ENCODE results near the gene NKPD1. TPM values are rescaled to one million over a fixed set of nuclear protein-coding genes. Genes with fewer than 3 reads are reported as not detected.
A peak's percentile ranks its signal among the peaks of the same experiment; 100 is the strongest.

The NKPD1 gene
- total RNA-seq, result 1 to 10 TPM in 2 of 3 donors, under 1 TPM in 1; 0.16 to 1.3 (median 1.0) TPM

GRCh38 chr19:45160870-45161737 is at the start of gene NKPD1:
Gene NKPD1, minus strand, starts transcription at chr19:45160982. Its CDS starts 832 bp downstream, at chr19:45160150.
- peak; percentile 72 to 86 for DNase-seq (ENCODE audit: low spot score in 2 of 2)
- Histone ChIP-seq H3K4me3 (peak within 1 kb of the TSS in 2 of 3 donors; percentile 37 to 47), H3K9me3 (no peaks in the 10 kb centered on the region), H3K4me1 (peaks cover 11 to 16% of the 10 kb centered on the region in 2 donors), H3K27ac (peak within 1 kb of the TSS; percentile 50 to 51), H3K36me3 (no peaks in the 10 kb centered on the region), H3K27me3 (peaks cover 0 to 7% of the 10 kb centered on the region in 2 donors)
- TF ChIP-seq POLR2AphosphoS5 (IDR thresholded peaks at IDR 0.05) (no peak), POLR2A (IDR thresholded peaks at IDR 0.05) (no peak), CTCF (IDR thresholded peaks at IDR 0.05) (no peak)
- intact Hi-C loops (cut with DNase I; ENCODE audit: low total_unique reads), result no loop called here

GRCh38 chr19:45206328-45206727 is 45.5 kb upstream of the NKPD1 start:
- intact Hi-C loops (cut with DNase I; ENCODE audit: low total_unique reads), result no loop called here
- Histone ChIP-seq H3K27ac (no peak overlapping the region), H3K4me1 (no peaks in the 10 kb centered on the region), H3K4me3 (no peak overlapping the region), H3K36me3 (no peaks in the 10 kb centered on the region), H3K27me3 (no peaks in the 10 kb centered on the region), H3K9me3 (no peaks in the 10 kb centered on the region)
- TF ChIP-seq CTCF (IDR thresholded peaks at IDR 0.05) (no peak), POLR2A (IDR thresholded peaks at IDR 0.05) (no peak), POLR2AphosphoS5 (IDR thresholded peaks at IDR 0.05) (no peak)
- DNase-seq (ENCODE audit: low spot score in 2 of 2), result no peak

GRCh38 chr19:45205810-45206209 is 45.0 kb upstream of the NKPD1 start:
- Histone ChIP-seq H3K27ac (no peak overlapping the region), H3K36me3 (no peaks in the 10 kb centered on the region), H3K9me3 (no peaks in the 10 kb centered on the region), H3K27me3 (no peaks in the 10 kb centered on the region), H3K4me3 (no peak overlapping the region), H3K4me1 (no peaks in the 10 kb centered on the region)
- TF ChIP-seq POLR2A (IDR thresholded peaks at IDR 0.05), result no peak
- TF ChIP-seq POLR2AphosphoS5 (IDR thresholded peaks at IDR 0.05), result no peak
- TF ChIP-seq CTCF (IDR thresholded peaks at IDR 0.05), result no peak
- intact Hi-C loops (cut with DNase I; ENCODE audit: low total_unique reads), result no loop called here
- DNase-seq (ENCODE audit: low spot score in 2 of 2), result no peak

GRCh38 chr19:45202637-45203036 is 41.9 kb upstream of the NKPD1 start:
- Histone ChIP-seq H3K27ac (peak overlapping the region; percentile 58 to 65), H3K27me3 (no peaks in the 10 kb centered on the region), H3K4me1 (no peaks in the 10 kb centered on the region), H3K4me3 (no peak overlapping the region), H3K9me3 (no peaks in the 10 kb centered on the region), H3K36me3 (no peaks in the 10 kb centered on the region)
- intact Hi-C loops (cut with DNase I; ENCODE audit: low total_unique reads), result no loop called here
- TF ChIP-seq CTCF (IDR thresholded peaks at IDR 0.05) (no peak), POLR2AphosphoS5 (IDR thresholded peaks at IDR 0.05) (no peak), POLR2A (IDR thresholded peaks at IDR 0.05) (no peak)
- peak; percentile 62 to 78 for DNase-seq (ENCODE audit: low spot score in 2 of 2)

- Histone ChIP-seq H3K4me1 (no peaks in the 10 kb centered on the region), H3K9me3 (no peaks in the 10 kb centered on the region), H3K27ac (no peak overlapping the region), H3K27me3 (no peaks in the 10 kb centered on the region), H3K4me3 (no peak overlapping the region), H3K36me3 (no peaks in the 10 kb centered on the region)
- no peak for DNase-seq (ENCODE audit: low spot score in 2 of 2)
- TF ChIP-seq POLR2A (IDR thresholded peaks at IDR 0.05) (no peak), CTCF (IDR thresholded peaks at IDR 0.05) (no peak), POLR2AphosphoS5 (IDR thresholded peaks at IDR 0.05) (no peak)
- intact Hi-C loops (cut with DNase I; ENCODE audit: low total_unique reads), result no loop called here
Measured at GRCh38 chr19:45200568-45200967, 39.8 kb upstream of the NKPD1 start.

All from breast epithelium (tissue), 4 donors.